Lung (tissue), 12 donors: Measurements from ENCODE around the gene ING5. TPM values are rescaled to one million over a fixed set of nuclear protein-coding genes. Genes with fewer than 3 reads are reported as not detected.

ENCODE experiments used
- ATAC-seq: fragments of 200-7000 bp; cut with Tn5 transposase; one replicate; pipeline ENCODE4 v1.9.1; 2020; ENCODE audit warnings: moderate number of reproducible peaks; ENCODE audit not compliant: insufficient read depth, low FRiP score
- DNase-seq, 3 donors: peaks; one replicate each; pipeline ENCODE4 v3.0.0-alpha.2; 2013 to 2017
- H3K27ac ChIP-seq, 2 donors: one replicate each; pipeline ENCODE4 v1.5.1; 2013; ENCODE audit warnings: mild to moderate bottlenecking in 2 of 2, moderate library complexity in 2 of 2, control low read depth in 1 of 2, inconsistent platforms in 1 of 2, low read depth in 1 of 2, low read length in 1 of 2
- H3K27me3 ChIP-seq, 3 donors: one replicate each; pipeline ENCODE4 v1.5.1; 2013; ENCODE audit warnings: low read length in 2 of 3; ENCODE audit not compliant: control insufficient read depth in 3 of 3, insufficient read depth in 3 of 3
- H3K36me3 ChIP-seq, 4 donors: one replicate each; pipeline ENCODE4 v1.5.1; 2013; ENCODE audit warnings: low read length in 4 of 4, mild to moderate bottlenecking in 1 of 4, moderate library complexity in 1 of 4; ENCODE audit not compliant: control insufficient read depth in 4 of 4, insufficient read depth in 4 of 4
- H3K4me1 ChIP-seq, 5 donors: one replicate each; pipeline ENCODE4 v1.5.1; 2013; ENCODE audit warnings: low read length in 5 of 5, mild to moderate bottlenecking in 2 of 5, moderate library complexity in 1 of 5; ENCODE audit not compliant: control insufficient read depth in 5 of 5, insufficient read depth in 5 of 5
- H3K4me3 ChIP-seq: one replicate; pipeline ENCODE4 v1.5.1; 2013; ENCODE audit warnings: mild to moderate bottlenecking, control low read depth, moderate library complexity
- H3K9ac ChIP-seq, 2 donors: one replicate each; pipeline ENCODE4 v1.5.1; 2013; ENCODE audit warnings: low read length in 2 of 2, control low read depth in 1 of 2; ENCODE audit not compliant: insufficient read depth in 1 of 2
- H3K9me3 ChIP-seq, 4 donors: one replicate each; pipeline ENCODE4 v1.5.1; 2013; ENCODE audit warnings: low read length in 3 of 4, mild to moderate bottlenecking in 1 of 4, moderate library complexity in 1 of 4; ENCODE audit not compliant: control insufficient read depth in 4 of 4, insufficient read depth in 3 of 4
- CTCF ChIP-seq: IDR thresholded peaks from 2 replicates; pipeline ENCODE4 v1.5.1; 2012; ENCODE audit warnings: mild to moderate bottlenecking; ENCODE audit errors: control extremely low read depth, extremely low read depth
- WGBS, 2 donors: extraction: QIAGEN DNeasy Blood & Tissue Kit; methylation state at CpG; one replicate each; pipeline ENCODE4 v1.1.7; 2013; 5-methylcytosine and 5-hydroxymethylcytosine counted together
- polyA plus RNA-seq, 2 donors: library from polyadenylated mRNA; stranded (reverse); fragments of 200-250 nt; gene quantifications; one replicate each; pipeline ENCODE4 v1.2.1, GENCODE V29; 2013
- total RNA-seq, 2 donors: library from RNA; depleted of rRNA in 1 of 2; stranded (reverse); fragments of >200 nt in 1 of 2; gene quantifications; one replicate each; pipeline ENCODE4 v1.2.1, GENCODE V29; 2014 to 2021
- donor health status: control.
- donor health status: control.
- donor health status: Bipolar disorder and iron deficiency.
- donor health status: healthy.
- donor health status: DM: yes; HTN: yes; CAD: no.

Gene ING5
- total and polyA plus RNA-seq, 4 donors: 19.2 to 46.8 (median 31.1) TPM

GRCh38 chr2:241736111-241736510 is 34.3 kb downstream of the ING5 start:
- no peak for TF ChIP-seq CTCF
- Histone ChIP-seq H3K9ac (no peak overlapping the region), H3K4me3 (no peak overlapping the region), H3K4me1 (peaks cover 0 to 6% (median 2%) of the 10 kb centered on the region in 5 donors), H3K9me3 (no peaks in the 10 kb centered on the region), H3K27ac (no peak overlapping the region), H3K36me3 (peaks cover 0 to 2% (median 0%) of the 10 kb centered on the region in 4 donors), H3K27me3 (no peaks in the 10 kb centered on the region)
- ATAC-seq (no peak), DNase-seq (no peak)
- WGBS, 2 donors: 89% methylated on average over 3 of the region's 3 CpGs

DNA sequence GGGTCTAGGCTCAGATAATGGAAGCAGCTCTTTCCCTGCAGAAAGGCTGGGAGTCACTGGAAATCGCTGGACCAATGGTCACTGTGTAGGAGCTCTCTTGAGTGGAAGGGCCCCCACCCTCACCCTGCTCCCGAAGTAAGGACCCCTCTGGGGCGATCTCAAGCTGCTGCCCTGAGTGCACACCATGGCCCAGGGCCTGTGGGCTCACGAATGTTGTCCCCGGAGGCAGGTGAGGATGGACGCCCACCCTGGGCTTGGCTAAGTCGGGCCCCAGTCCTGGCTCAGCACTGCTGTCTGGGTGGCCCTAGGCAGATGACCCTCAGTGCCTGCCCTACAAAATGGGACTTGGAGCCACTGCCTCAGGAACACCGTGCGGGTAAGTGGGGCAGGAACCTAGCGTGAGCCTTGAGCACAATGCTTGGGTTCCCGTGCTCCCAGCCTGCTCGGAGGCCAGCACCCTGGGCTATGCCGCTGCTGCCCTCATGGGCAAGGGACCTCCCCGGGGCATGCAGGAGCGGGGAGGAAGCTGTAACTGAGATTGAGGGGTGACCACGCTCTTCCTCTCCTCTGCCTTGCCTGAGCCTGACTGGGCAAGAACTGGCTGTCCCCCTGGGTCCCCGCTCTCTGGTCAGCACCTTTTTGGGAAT is 36.3 kb downstream of the ING5 start:
- no peak for TF ChIP-seq CTCF
- Histone ChIP-seq H3K4me3 (no peak overlapping the region), H3K9me3 (no peaks in the 10 kb centered on the region), H3K27ac (no peak overlapping the region), H3K4me1 (peaks cover 0 to 6% (median 2%) of the 10 kb centered on the region in 5 donors), H3K9ac (no peak overlapping the region), H3K36me3 (peaks cover 0 to 3% (median 0%) of the 10 kb centered on the region in 4 donors), H3K27me3 (no peaks in the 10 kb centered on the region)
- no peak for DNase-seq
- ATAC-seq: no peak
- 93 to 94% methylated on average over 17 of the region's 17 CpGs for WGBS, 2 donors

DNA sequence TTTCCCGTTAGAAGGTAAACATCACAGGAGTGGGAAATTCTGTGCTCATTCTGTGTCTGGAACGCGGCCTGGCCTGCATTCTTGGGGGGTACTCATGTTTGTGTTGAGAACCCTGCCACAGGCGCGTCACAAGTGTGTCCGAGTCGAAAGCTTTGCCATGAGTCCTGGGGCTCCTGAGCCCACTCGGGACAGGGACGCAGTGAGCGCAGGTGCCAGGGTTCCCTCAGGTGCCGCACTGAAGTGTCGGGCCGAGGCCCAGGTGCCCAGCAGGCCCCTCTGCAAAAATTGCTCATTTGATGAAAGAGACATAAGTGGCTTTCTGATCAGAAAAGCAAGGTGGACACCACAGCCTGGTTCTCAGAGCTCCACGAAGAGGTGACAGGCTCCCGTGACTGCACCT is 37.3 kb downstream of the ING5 start:
- Histone ChIP-seq H3K9me3 (no peaks in the 10 kb centered on the region), H3K27ac (no peak overlapping the region), H3K4me1 (peaks cover 0 to 6% (median 0%) of the 10 kb centered on the region in 5 donors), H3K36me3 (peaks cover 0 to 6% (median 4%) of the 10 kb centered on the region in 4 donors), H3K4me3 (no peak overlapping the region), H3K9ac (no peak overlapping the region), H3K27me3 (no peaks in the 10 kb centered on the region)
- ATAC-seq (no peak), DNase-seq (no peak)
- 94 to 95% methylated on average over 15 of the region's 15 CpGs for WGBS, 2 donors
- TF ChIP-seq CTCF: no peak

DNA sequence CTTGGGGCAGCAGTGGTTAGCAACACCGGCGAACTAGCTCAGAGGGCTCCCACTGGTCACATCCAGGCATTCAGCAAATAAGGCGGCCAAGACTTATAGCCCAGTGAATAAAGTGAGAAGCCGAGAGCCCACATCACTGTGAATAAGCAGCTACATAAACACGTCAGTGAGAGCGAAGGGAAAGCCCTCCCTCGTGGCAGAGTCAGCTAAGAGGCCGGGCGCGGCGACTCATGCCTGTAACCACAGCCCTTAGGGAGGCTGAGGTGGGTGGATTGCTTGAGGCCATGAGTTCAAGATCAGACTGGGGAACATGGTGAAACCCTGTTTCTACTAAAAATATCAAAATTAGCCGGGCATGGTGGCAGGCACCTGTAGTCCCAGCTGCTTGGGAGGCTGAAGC is 37.8 kb downstream of the ING5 start:
- H3K27me3 ChIP-seq: no peaks in the 10 kb centered on the region
- no peak overlapping the region for H3K4me3 ChIP-seq
- DNase-seq (no peak), ATAC-seq (no peak)
- H3K36me3 ChIP-seq: peaks cover 0 to 9% (median 7%) of the 10 kb centered on the region in 4 donors
- H3K4me1 ChIP-seq: peaks cover 0 to 6% (median 0%) of the 10 kb centered on the region in 5 donors
- no peak overlapping the region for H3K9ac ChIP-seq
- WGBS, 2 donors: 85 to 88% methylated on average over 12 of the region's 12 CpGs
- no peak overlapping the region for H3K27ac ChIP-seq
- H3K9me3 ChIP-seq: no peaks in the 10 kb centered on the region
- TF ChIP-seq CTCF: no peak
